HG03175 (cell line): ENCODE results near the gene KRT77.

Source experiments
- ATAC-seq: cut with Tn5 transposase; IDR thresholded peaks from one replicate; pipeline ENCODE4 v1.9.1; 2021; ENCODE audit warnings: mild to moderate bottlenecking, moderate library complexity; ENCODE audit not compliant: unreplicated experiment

KRT77 gene

DNA sequence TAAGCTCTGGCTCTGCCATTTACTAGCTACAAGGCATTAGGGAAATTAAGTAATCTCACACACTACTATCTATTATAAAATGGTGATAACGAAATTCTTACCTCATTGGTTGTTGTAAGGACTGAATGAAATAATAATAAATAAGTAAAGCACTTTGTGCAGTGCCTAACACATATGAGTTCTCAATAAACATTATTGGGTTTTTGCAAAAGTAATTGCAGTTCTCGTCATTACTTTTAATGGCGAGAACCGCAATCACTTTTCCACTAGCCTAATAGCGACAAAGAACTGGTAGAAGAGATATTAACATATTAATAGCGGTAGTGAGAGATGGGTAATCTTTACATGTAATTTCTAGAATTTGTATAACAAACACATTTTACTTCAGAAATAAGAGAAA is 9.2 kb downstream of the KRT77 start:
- no peak for ATAC-seq

- no peak for ATAC-seq
Observed at GRCh38 chr12:52693261-52693660, 10.1 kb downstream of the KRT77 start.

GRCh38 chr12:52692254-52692653 is 11.1 kb downstream of the KRT77 start:
- no peak for ATAC-seq

GRCh38 chr12:52691841-52692150 is 11.5 kb downstream of the KRT77 start:
- ATAC-seq, result no peak

- ATAC-seq, result no peak
Observed at GRCh38 chr12:52691076-52691840, 12.1 kb downstream of the KRT77 start.

DNA sequence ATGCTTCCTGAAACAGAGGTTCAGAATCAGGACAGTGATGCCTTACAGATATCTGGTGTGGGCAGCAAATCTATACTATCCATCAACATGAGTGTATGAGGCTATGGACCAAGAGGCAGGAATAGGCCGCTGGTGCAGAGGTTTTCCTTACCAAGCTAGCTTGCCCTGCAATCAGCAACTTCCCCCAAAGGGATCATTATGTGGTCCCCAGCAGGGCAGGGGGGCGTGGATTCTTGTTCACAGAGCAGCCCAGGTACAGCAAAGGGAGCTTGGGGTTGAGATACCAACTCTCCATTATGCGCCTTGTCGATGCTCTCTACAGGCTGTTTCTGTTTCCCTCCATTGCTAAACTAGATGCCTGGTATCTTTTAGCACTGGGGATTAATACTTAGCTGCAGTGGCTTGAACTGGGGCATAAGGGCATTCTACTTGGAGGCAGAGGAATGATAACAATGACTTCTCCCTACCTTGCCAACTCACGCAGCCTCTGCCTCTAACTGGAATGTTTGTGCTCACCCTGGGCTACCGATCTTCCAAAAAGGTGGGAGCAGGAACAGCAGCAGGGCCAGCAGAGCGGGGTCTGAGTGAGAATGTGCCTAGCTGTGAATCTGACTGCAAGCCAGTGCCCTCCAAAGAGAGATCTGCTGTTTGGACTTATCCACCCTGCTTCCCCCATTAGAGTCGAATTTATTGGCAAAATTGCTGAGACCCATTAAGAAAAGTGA is 12.8 kb downstream of the KRT77 start:
- ATAC-seq, result no peak

- no peak for ATAC-seq
Observed at GRCh38 chr12:52689936-52690335, 13.4 kb downstream of the KRT77 start.

DNA sequence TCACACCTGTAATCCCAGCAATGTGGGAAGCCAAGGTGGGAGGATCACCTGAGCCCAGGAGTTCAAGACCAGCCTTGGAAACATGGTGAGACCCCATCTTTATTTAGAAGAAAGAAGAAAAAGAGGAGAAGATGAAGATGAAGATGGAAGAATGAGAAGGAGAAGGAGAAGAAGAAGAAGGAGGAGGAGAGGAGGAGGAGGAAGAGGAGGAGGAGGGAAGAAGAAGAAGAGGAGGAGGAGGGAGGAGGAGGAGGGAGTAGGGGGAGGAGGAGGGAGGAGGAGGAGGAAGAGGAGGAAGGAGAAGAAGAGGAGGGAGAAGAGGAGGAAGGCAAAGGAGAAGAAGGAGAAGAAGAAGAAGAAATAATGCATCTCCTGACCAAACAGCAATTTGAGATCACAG is 14.1 kb downstream of the KRT77 start:
- no peak for ATAC-seq

DNA sequence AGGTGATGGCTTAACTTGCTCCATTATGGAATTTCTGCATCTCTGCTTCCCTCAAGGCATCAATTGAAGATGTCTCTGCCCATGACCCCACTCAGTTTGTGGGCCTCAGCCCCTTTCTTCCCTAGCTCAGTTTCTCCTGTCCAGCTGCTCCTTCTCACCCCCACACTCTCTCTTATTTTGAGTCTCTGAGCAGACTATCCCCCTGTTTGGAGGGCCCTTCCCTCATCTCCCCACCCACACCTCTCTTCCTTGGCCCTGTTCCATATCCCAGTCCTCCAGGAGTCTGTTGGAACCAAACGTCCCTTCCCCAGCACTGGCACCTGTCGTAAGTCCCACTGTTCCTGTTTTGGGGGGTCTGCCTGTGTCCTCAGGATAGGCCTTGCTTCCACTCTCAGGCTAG is 14.8 kb downstream of the KRT77 start:
- no peak for ATAC-seq

- no peak for ATAC-seq
Observed at GRCh38 chr12:52687497-52688385, 15.6 kb downstream of the KRT77 start.

DNA sequence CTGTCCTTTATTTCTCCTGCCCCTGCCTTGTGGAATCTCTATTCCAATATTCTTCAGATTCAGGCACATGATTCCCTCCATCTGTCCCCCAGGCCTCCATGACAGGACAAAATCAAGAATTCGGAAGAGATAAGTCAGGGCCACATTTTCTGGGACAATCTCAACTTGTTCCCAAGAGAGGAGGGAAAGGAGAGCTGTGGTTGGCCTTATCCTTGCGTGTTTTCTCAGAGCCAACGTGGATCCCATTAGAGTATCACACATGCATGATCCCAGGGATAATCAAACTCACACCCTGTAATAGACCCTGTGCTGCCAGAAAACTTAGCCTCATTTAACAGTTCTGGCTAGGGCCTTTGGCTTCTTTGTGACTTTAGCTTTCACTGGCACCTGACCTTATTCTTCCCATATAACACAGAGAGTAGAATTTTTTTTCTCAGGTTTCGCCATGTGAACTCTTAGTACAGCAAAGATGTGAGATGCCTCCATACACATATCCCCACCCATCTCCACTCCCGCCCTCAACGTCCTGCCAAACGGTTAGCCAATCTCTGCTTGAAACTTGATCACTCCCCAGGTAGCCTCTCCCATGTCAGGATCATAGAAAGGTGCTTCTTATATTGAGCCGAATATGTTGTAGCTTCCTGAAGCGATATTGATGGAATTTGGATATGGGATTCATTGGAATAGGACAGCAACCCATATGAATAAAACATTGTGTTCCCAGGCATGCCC is 16.4 kb downstream of the KRT77 start:
- ATAC-seq, result no peak

GRCh38 chr12:52686063-52686462 is 17.3 kb downstream of the KRT77 start:
- no peak for ATAC-seq

DNA sequence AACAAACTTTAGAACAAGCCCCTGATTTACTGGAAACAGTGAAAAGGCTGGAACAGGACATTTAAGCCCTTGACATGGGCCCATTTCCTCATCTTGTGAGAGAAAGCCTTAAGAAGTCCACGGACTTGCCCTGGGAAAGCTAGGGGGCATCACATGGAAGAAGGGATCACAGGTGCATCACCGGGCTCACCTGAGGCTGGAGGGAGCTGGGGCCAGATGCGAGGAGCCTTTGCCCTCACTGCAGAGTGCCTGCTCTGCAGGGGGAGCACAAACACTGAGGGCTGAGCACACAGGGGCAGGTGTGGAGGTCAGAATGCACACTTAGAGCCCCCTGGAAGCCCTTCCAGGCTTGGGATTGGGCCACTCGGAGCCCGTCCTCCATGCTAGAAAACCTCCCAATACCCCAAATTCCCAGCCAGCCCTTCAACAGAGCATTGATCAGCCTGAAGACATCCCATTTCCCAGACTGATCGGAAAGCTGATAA is 17.9 kb downstream of the KRT77 start:
- no peak for ATAC-seq

DNA sequence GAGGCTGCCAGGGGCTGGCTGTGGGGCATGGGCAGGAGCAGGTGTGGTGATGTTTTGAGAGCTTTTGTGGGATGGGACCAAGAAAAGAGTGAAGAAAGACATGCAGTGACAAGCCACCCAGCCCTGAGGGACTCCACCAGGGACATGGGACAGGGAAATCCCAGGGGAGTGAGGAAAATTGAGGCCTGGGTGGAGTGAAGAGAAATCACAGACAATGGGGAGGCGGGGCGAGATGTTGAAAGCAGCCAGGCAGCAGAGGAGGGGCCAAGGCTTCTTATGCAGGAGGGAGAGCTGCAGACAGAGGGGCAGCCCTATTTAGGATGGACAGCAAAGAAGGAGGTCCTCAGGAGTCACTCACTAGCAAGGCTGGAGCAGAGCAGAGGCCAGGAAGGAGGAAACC is 18.9 kb downstream of the KRT77 start:
- ATAC-seq, result no peak

DNA sequence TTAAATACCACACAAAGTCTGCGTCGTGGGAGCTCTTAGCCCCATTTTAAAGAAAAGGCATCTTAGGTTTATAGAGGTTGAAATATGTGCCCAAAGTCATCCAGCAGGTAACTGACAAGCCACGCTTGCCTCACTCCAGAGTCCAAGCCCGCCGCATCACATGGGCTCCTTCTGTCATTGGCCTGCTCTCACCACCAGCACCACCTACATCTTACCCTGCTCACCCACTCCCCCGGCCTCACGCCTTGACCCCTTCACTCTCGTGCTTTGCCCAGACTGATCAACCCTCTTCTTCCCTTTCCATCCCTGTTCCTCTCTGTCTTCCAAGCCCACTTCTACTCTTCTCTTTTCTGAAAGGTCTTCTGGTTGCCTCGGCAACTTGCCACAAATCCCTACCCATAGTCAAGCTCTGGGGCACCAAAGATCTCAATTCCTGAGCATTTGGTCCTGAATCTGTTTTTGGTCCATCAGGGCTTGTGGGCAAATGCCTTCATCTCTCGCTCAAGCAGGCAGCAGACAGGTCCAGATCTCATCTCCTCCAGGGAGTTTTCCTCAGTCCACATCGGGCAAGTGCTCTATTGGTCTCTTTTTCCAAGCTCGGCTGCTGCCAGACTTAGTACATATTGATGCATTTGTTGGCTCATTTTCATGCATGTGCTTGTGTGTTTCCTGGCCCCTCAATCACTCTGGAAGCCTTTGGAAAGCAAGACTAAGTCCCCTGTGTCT is 19.6 kb downstream of the KRT77 start:
- no peak for ATAC-seq

GRCh38 chr12:52682938-52683574 is 20.3 kb downstream of the KRT77 start:
- ATAC-seq, result no peak

DNA sequence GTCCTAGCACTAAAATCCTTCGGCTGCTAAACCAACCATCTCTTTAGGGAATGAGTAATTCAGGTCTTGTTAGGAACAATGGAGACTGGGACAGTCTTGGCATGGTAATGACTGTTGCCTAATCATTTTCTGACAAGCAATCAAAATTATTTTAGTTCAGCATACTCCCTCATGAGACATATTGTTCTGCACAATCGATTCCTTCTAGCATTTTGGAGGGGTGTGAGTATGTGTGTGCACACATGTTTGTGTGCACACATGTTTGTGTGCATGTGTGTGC is 21.0 kb downstream of the KRT77 start:
- ATAC-seq, result no peak

GRCh38 chr12:52681526-52682380 is 21.6 kb downstream of the KRT77 start:
- ATAC-seq, result no peak

GRCh38 chr12:52680363-52680762 is 23.0 kb downstream of the KRT77 start, which contains the start of gene KRT1:
Gene KRT1 (minus strand): TSS chr12:52680407. CDS start chr12:52680348, 59 bp downstream.
- no peak for ATAC-seq
